NCI-H526 treated with DMSO at 0.1 percent for 48 hours (cell line): Measurements from ENCODE around the gene OR4Q3.
A peak's percentile ranks its signal among the peaks of the same experiment; 100 is the strongest.
"Not testable (repeated sequence)": the region's sequence is repeated elsewhere in the genome, so short reads cannot be mapped to it uniquely, and the experiment has no call there.

Experiments
- DNase-seq: peaks from one replicate; lab custom pipeline; 2025; lab: John Stamatoyannopoulos, UW

OR4Q3 gene

GRCh38 chr14:19743256-19743655 lies at the start of gene OR4Q3:
Gene OR4Q3 (plus strand): TSS chr14:19743571.
- DNase-seq: peak; percentile 36

- DNase-seq: no peak
Observed at GRCh38 chr14:19729359-19729758, 14.0 kb upstream of the OR4Q3 start.

GRCh38 chr14:19729763-19730162 lies 13.6 kb upstream of the OR4Q3 start:
- no peak for DNase-seq

- not testable (repeated sequence) for DNase-seq
Observed at GRCh38 chr14:19733893-19734292, 9.5 kb upstream of the OR4Q3 start.

- not testable (repeated sequence) for DNase-seq
Observed at GRCh38 chr14:19752316-19752715, 8.9 kb downstream of the OR4Q3 start.

- DNase-seq: no peak
Observed at GRCh38 chr14:19754172-19754571, 10.8 kb downstream of the OR4Q3 start.

- DNase-seq: not testable (repeated sequence)
Observed at GRCh38 chr14:19771491-19771890, 28.1 kb downstream of the OR4Q3 start.

- no peak for DNase-seq
Observed at GRCh38 chr14:19771895-19772430, 28.6 kb downstream of the OR4Q3 start.

- not testable (repeated sequence) for DNase-seq
Observed at GRCh38 chr14:19772454-19772853, 29.1 kb downstream of the OR4Q3 start.

GRCh38 chr14:19773204-19773603 lies 29.8 kb downstream of the OR4Q3 start, which contains the start of gene OR4M1:
Gene OR4M1 (plus strand): TSS chr14:19773504. CDS start chr14:19780323, 6,819 bp downstream.
- DNase-seq: not testable (repeated sequence)

GRCh38 chr14:19775587-19775986 lies 32.2 kb downstream of the OR4Q3 start:
- DNase-seq: no peak

- DNase-seq: not testable (repeated sequence)
Observed at GRCh38 chr14:19785848-19786247, 42.5 kb downstream of the OR4Q3 start.

GRCh38 chr14:19787318-19787717 lies 43.9 kb downstream of the OR4Q3 start:
- DNase-seq: not testable (repeated sequence)

- DNase-seq: not testable (repeated sequence)
Observed at GRCh38 chr14:19788150-19788549, 44.8 kb downstream of the OR4Q3 start.

- DNase-seq: not testable (repeated sequence)
Observed at GRCh38 chr14:19796520-19797108, 53.2 kb downstream of the OR4Q3 start.
